ENCODE measurements around the gene TGFA.

The TGFA gene

DNA sequence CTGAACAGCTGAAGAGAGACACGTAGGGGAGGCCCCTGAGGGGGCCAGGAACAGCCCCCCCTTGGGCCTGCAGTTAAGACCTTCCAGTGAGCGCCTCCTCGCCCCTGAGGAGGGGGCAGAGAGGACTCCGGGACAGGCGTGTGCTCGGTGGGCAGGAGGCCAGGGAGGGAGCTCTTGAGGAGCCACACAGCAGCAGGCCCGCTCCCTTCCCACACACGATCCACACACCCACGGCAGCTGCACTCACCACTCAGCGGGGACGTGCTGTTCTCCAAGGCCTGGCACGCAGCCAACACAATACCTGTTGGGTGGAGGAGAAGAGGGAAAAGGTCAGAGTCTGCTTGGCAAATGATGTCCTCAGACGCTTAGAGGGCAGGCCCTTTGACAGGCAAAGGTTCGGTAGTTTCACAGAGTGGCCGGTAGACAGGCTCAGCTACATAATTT, 39.0 kb downstream of the TGFA start:
- no peak overlapping the region for H3K4me2 ChIP-seq (ENCODE audit: low read length)
- TF ChIP-seq EZH2phosphoT487 (IDR thresholded peaks at IDR 0.05; ENCODE audit: low read depth) = no peak
- TF ChIP-seq, protein P1, sequence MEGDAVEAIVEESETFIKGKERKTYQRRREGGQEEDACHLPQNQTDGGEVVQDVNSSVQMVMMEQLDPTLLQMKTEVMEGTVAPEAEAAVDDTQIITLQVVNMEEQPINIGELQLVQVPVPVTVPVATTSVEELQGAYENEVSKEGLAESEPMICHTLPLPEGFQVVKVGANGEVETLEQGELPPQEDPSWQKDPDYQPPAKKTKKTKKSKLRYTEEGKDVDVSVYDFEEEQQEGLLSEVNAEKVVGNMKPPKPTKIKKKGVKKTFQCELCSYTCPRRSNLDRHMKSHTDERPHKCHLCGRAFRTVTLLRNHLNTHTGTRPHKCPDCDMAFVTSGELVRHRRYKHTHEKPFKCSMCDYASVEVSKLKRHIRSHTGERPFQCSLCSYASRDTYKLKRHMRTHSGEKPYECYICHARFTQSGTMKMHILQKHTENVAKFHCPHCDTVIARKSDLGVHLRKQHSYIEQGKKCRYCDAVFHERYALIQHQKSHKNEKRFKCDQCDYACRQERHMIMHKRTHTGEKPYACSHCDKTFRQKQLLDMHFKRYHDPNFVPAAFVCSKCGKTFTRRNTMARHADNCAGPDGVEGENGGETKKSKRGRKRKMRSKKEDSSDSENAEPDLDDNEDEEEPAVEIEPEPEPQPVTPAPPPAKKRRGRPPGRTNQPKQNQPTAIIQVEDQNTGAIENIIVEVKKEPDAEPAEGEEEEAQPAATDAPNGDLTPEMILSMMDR (IDR thresholded peaks at IDR 0.05; ENCODE audit: low read depth, low read length) = no peak
- H3K27me3 ChIP-seq (ENCODE audit: low read depth, low read length) = no peaks in the 10 kb centered on the region
- no peak overlapping the region for H3K27ac ChIP-seq (ENCODE audit: low read length)
- peaks cover 32% of the 10 kb centered on the region for H3K4me1 ChIP-seq (ENCODE audit: low read length)
- no peak overlapping the region for H3K9ac ChIP-seq (ENCODE audit: low read length)
- no peaks in the 10 kb centered on the region for H3K36me3 ChIP-seq (replicated peaks; ENCODE audit: low read depth, low read length)
- H4K20me1 ChIP-seq (ENCODE audit: insufficient read depth, low read length) = no peaks in the 10 kb centered on the region
- H3K4me3 ChIP-seq (ENCODE audit: low read length) = no peak overlapping the region
- H2AFZ ChIP-seq (ENCODE audit: low read depth, low read length) = no peak overlapping the region
- H3K9me3 ChIP-seq (ENCODE audit: insufficient read depth, low read length) = no peaks in the 10 kb centered on the region
- H3K79me2 ChIP-seq (ENCODE audit: low read length) = no peaks in the 10 kb centered on the region

DNA sequence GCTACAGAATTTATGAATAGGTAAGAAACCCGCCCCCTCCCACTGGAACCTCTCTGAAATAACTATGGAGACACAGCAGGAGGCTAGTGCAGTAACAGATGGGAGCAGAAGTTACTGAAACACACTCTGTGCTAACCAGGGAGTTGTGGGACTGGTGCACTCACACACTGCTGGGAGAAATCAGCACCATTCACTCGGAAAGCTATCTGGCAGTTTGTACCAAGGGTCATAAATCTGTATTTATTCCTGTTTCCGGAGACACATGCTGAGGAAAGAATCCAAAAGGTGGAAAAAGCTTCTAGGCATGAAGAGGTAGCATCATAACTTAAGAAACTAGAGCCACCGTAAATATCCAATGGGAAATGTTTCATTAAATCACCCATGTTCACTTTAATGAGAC, 39.9 kb downstream of the TGFA start:
- Histone ChIP-seq H3K4me1 (ENCODE audit: low read length) (peaks cover 32% of the 10 kb centered on the region), H2AFZ (ENCODE audit: low read depth, low read length) (no peak overlapping the region), H4K20me1 (ENCODE audit: insufficient read depth, low read length) (no peaks in the 10 kb centered on the region), H3K79me2 (ENCODE audit: low read length) (no peaks in the 10 kb centered on the region), H3K4me2 (ENCODE audit: low read length) (no peak overlapping the region), H3K9me3 (ENCODE audit: insufficient read depth, low read length) (no peaks in the 10 kb centered on the region), H3K9ac (ENCODE audit: low read length) (no peak overlapping the region), H3K36me3 (replicated peaks; ENCODE audit: low read depth, low read length) (no peaks in the 10 kb centered on the region), H3K4me3 (ENCODE audit: low read length) (no peak overlapping the region), H3K27me3 (ENCODE audit: low read depth, low read length) (0 out of 2 replicates have a peak, but pooled peaks cover 2% of the 10 kb centered on the region), H3K27ac (ENCODE audit: low read length) (no peak overlapping the region)
- no peak for TF ChIP-seq EZH2phosphoT487 (IDR thresholded peaks at IDR 0.05; ENCODE audit: low read depth)
- TF ChIP-seq, protein P1 (IDR thresholded peaks at IDR 0.05; ENCODE audit: low read depth, low read length) = no peak

DNA sequence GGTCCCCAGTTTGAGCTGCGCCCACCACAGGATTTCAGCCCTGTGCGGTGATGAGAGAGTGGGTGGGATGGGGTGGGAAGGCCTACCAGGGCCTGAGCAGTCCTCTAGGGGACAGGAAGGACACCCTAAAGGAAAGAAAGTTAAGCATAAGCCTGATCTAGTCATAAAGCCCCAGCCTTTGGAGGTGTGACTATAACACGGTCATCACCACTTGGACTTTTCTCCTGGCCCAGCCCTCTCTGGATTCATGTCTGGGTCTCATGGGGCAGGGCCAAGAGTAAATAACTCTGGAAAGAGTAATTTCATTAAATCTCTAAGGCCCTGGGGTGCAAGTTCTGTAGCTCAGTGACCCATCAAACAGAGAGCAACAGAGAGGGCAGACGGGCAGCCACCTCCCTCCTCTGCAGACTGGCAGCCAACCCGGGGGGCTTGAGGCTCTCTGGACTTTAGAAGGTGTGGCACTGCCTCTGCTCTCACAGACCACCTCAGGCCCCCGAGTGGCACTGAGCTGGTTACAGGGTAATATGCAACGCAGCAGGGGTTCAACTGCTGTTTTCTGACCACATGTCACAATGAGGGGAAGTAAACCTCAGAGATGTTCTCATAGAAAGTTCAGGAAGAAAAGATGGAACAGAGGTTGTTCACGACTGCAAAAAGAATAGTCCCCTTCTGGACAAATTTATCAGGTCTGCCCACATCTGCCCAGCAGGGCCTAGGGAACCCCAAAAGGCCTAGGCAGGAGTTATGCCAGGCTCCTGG, 41.5 kb downstream of the TGFA start:
- H3K79me2 ChIP-seq (ENCODE audit: low read length) = no peaks in the 10 kb centered on the region

DNA sequence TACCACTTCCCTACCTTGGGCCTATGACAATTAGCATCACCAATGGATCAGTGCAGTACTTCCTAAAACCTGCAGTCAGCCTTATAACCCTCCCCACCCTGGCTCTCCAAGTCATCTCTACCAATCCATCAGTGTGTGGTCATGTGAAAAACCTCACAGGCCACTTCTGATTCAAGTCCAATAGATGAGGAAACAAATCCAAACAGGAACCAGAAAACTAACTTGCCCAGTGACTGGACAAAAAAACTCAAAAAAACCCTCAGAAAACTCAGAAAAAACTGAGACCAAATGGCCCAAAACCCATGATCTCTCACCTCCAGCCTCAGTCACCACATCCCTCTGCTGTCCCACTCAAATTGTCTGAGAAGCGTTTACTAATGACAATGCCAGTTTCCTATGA, 43.3 kb downstream of the TGFA start:
- H4K20me1 ChIP-seq (ENCODE audit: insufficient read depth, low read length) = no peaks in the 10 kb centered on the region
- no peak overlapping the region for H3K4me3 ChIP-seq (ENCODE audit: low read length)
- no peak overlapping the region for H3K9ac ChIP-seq (ENCODE audit: low read length)
- H3K27me3 ChIP-seq (ENCODE audit: low read depth, low read length) = 0 out of 2 replicates have a peak, but pooled peaks cover 2% of the 10 kb centered on the region
- H3K36me3 ChIP-seq (replicated peaks; ENCODE audit: low read depth, low read length) = no peaks in the 10 kb centered on the region
- H3K79me2 ChIP-seq (ENCODE audit: low read length) = no peaks in the 10 kb centered on the region
- no peak overlapping the region for H3K4me2 ChIP-seq (ENCODE audit: low read length)
- H3K27ac ChIP-seq (ENCODE audit: low read length) = no peak overlapping the region
- H3K9me3 ChIP-seq (ENCODE audit: insufficient read depth, low read length) = no peaks in the 10 kb centered on the region
- TF ChIP-seq, protein P1 (IDR thresholded peaks at IDR 0.05; ENCODE audit: low read depth, low read length) = no peak
- TF ChIP-seq EZH2phosphoT487 (IDR thresholded peaks at IDR 0.05; ENCODE audit: low read depth) = no peak
- peaks cover 2% of the 10 kb centered on the region for H3K4me1 ChIP-seq (ENCODE audit: low read length)
- no peak overlapping the region for H2AFZ ChIP-seq (ENCODE audit: low read depth, low read length)

More for the DNA sequence above, 41.5 kb downstream of the TGFA start:
- no peak overlapping the region for H3K4me2 ChIP-seq (ENCODE audit: low read length)
- H3K4me1 ChIP-seq (ENCODE audit: low read length) = peaks cover 20% of the 10 kb centered on the region
- H3K36me3 ChIP-seq (replicated peaks; ENCODE audit: low read depth, low read length) = no peaks in the 10 kb centered on the region
- no peaks in the 10 kb centered on the region for H4K20me1 ChIP-seq (ENCODE audit: insufficient read depth, low read length)
- H3K9ac ChIP-seq (ENCODE audit: low read length) = no peak overlapping the region
- no peaks in the 10 kb centered on the region for H3K9me3 ChIP-seq (ENCODE audit: insufficient read depth, low read length)
- no peak overlapping the region for H2AFZ ChIP-seq (ENCODE audit: low read depth, low read length)
- TF ChIP-seq, protein P1 (IDR thresholded peaks at IDR 0.05; ENCODE audit: low read depth, low read length) = no peak
- TF ChIP-seq EZH2phosphoT487 (IDR thresholded peaks at IDR 0.05; ENCODE audit: low read depth) = no peak
- H3K4me3 ChIP-seq (ENCODE audit: low read length) = no peak overlapping the region
- 0 out of 2 replicates have a peak, but pooled peaks cover 2% of the 10 kb centered on the region for H3K27me3 ChIP-seq (ENCODE audit: low read depth, low read length)
- H3K27ac ChIP-seq (ENCODE audit: low read length) = no peak overlapping the region

Measured in OCI-LY3 (cell line).